GM19193 (cell line): ENCODE measurements around the gene OLFM2.

ENCODE experiments used
- POLR2A ChIP-seq: IDR thresholded peaks from 4 replicates; pipeline ENCODE4 v1.6.1; 2011; ENCODE audit not compliant: insufficient read depth, insufficient read length; ENCODE audit errors: extremely low read depth

Gene OLFM2

GRCh38 chr19:9847087-9847671 lies 89.1 kb downstream of the OLFM2 start:
- TF ChIP-seq POLR2A = no peak

- TF ChIP-seq POLR2A = no peak
Measured at GRCh38 chr19:9842834-9843625, 93.3 kb downstream of the OLFM2 start.

- TF ChIP-seq POLR2A = no peak
Measured at GRCh38 chr19:9839415-9839814, 96.9 kb downstream of the OLFM2 start.

- TF ChIP-seq POLR2A = no peak
Measured at GRCh38 chr19:9838324-9838723, 98.0 kb downstream of the OLFM2 start.

GRCh38 chr19:9836021-9836420 lies 100.3 kb downstream of the OLFM2 start:
- no peak for TF ChIP-seq POLR2A

GRCh38 chr19:9835507-9835949 lies 100.8 kb downstream of the OLFM2 start:
- no peak for TF ChIP-seq POLR2A

- TF ChIP-seq POLR2A = peak; percentile 75
Measured at GRCh38 chr19:9834726-9835506, 101.4 kb downstream of the OLFM2 start, which contains the start of gene PIN1. PIN1 (plus strand) TSS chr19:9835318; CDS start chr19:9835345, 27 bp downstream.

- TF ChIP-seq POLR2A = no peak
Measured at GRCh38 chr19:9834307-9834725, 102.0 kb downstream of the OLFM2 start.

- TF ChIP-seq POLR2A = no peak
Measured at GRCh38 chr19:9828551-9829063, 107.7 kb downstream of the OLFM2 start.

- TF ChIP-seq POLR2A = peak; percentile 97
Measured at GRCh38 chr19:9827289-9828238, 108.8 kb downstream of the OLFM2 start, which contains the start of gene UBL5. UBL5 (plus strand) TSS chr19:9827918; CDS start chr19:9828338, 420 bp downstream.

- no peak for TF ChIP-seq POLR2A
Measured at GRCh38 chr19:9823816-9824215, 112.5 kb downstream of the OLFM2 start.

GRCh38 chr19:9819596-9819909 lies 116.8 kb downstream of the OLFM2 start:
- peak; percentile 14 for TF ChIP-seq POLR2A

GRCh38 chr19:9818734-9819595 lies 117.3 kb downstream of the OLFM2 start, which contains the start of gene FBXL12:
FBXL12 (minus strand) TSS chr19:9819079; CDS start chr19:9818813, 266 bp downstream.
- TF ChIP-seq POLR2A = peak; percentile 95
